MM.1S (cell line): ENCODE data around the gene PPP3R1.

Experiments used
- DNase-seq: peaks from one replicate; pipeline ENCODE4 v3.0.0-alpha.2; 2015
- H2AFZ ChIP-seq: fragments of 300-600 bp; sonication (generic); 2 replicates; pipeline ENCODE4 v1.6.0; 2016; ENCODE audit warnings: antibody characterized with exemption, low read length
- H3F3A ChIP-seq: fragments of 300-600 bp; sonication (generic); 2 replicates; pipeline ENCODE4 v1.6.1; 2016; ENCODE audit warnings: mild to moderate bottlenecking, antibody characterized with exemption, low read length, moderate library complexity, mixed read lengths; ENCODE audit not compliant: insufficient read depth
- H3K27ac ChIP-seq: fragments of 300-600 bp; sonication (generic); 2 replicates; pipeline ENCODE4 v1.5.1; 2016; ENCODE audit warnings: mild to moderate bottlenecking, low read length
- H3K27me3 ChIP-seq: fragments of 300-600 bp; sonication (generic); replicated peaks from 2 replicates; pipeline ENCODE4 v1.6.0; 2016; ENCODE audit warnings: low read length; ENCODE audit not compliant: insufficient read depth
- H3K36me3 ChIP-seq: fragments of 300-600 bp; sonication (generic); replicated peaks from 2 replicates; pipeline ENCODE4 v1.6.1; 2016; ENCODE audit warnings: mild to moderate bottlenecking, low read length, mixed read lengths; ENCODE audit not compliant: insufficient read depth
- H3K4me1 ChIP-seq: fragments of 300-600 bp; sonication (generic); 2 replicates; pipeline ENCODE4 v1.6.1; 2016; ENCODE audit warnings: low read length, mixed read lengths
- H3K4me2 ChIP-seq: fragments of 300-600 bp; sonication (generic); 2 replicates; pipeline ENCODE4 v1.6.0; 2016; ENCODE audit warnings: low read depth, low read length
- H3K4me3 ChIP-seq: fragments of 300-600 bp; sonication (generic); 2 replicates; pipeline ENCODE4 v1.5.1; 2016; ENCODE audit warnings: low read length, mixed read lengths
- H3K79me2 ChIP-seq: fragments of 300-600 bp; sonication (generic); 2 replicates; pipeline ENCODE4 v1.6.1; 2016; ENCODE audit warnings: mixed run types, low read length, mixed read lengths
- H3K9ac ChIP-seq: fragments of 300-600 bp; sonication (generic); 2 replicates; pipeline ENCODE4 v1.6.1; 2016; ENCODE audit warnings: low read length, mixed read lengths
- H3K9me2 ChIP-seq: fragments of 300-600 bp; sonication (generic); replicated peaks from 2 replicates; pipeline ENCODE4 v1.6.1; 2016; ENCODE audit warnings: mild to moderate bottlenecking, low read length, mixed read lengths; ENCODE audit not compliant: insufficient read depth
- H3K9me3 ChIP-seq: fragments of 300-600 bp; sonication (generic); replicated peaks from 2 replicates; pipeline ENCODE4 v1.6.1; 2016; ENCODE audit warnings: mild to moderate bottlenecking, low read length, mixed read lengths; ENCODE audit not compliant: insufficient read depth
- H4K20me1 ChIP-seq: fragments of 300-600 bp; sonication (generic); 2 replicates; pipeline ENCODE4 v1.6.1; 2016; ENCODE audit warnings: mild to moderate bottlenecking, low read length, moderate library complexity, mixed read lengths; ENCODE audit not compliant: insufficient read depth
- CTCF ChIP-seq: fragments of 300-600 bp; sonication (generic); IDR thresholded peaks from 2 replicates; pipeline ENCODE4 v1.5.1; 2016; ENCODE audit warnings: antibody characterized with exemption, low read length, mixed read lengths
- EZH2 ChIP-seq: fragments of 300-600 bp; sonication (generic); optimal IDR thresholded peaks from 2 replicates; pipeline ENCODE3; 2017; ENCODE audit warnings: low read depth, mild to moderate bottlenecking, antibody characterized with exemption, low read length, mixed read lengths
- EZH2phosphoT487 ChIP-seq: fragments of 300-600 bp; sonication (generic); IDR thresholded peaks from 2 replicates; pipeline ENCODE4 v1.6.1; 2018; ENCODE audit warnings: antibody characterized with exemption, low read length

Gene PPP3R1

GRCh38 chr2:68163641-68164040, 88.7 kb downstream of the PPP3R1 start:
- H3K4me1 ChIP-seq: peaks cover 5% of the 10 kb centered on the region; the same call in 1 of the 2 replicates
- H3K36me3 ChIP-seq: peaks cover 6% of the 10 kb centered on the region; the same call in 1 of the 2 replicates
- H3K27ac ChIP-seq: no peak overlapping the region
- H3K9me3 ChIP-seq: no peaks in the 10 kb centered on the region
- peaks cover 29% of the 10 kb centered on the region for H3K79me2 ChIP-seq
- no peak for TF ChIP-seq CTCF
- no peak for TF ChIP-seq EZH2
- TF ChIP-seq EZH2phosphoT487: no peak
- H3K9me2 ChIP-seq: no peaks in the 10 kb centered on the region
- H3K4me2 ChIP-seq: no peak overlapping the region
- no peak overlapping the region for H3K9ac ChIP-seq
- H3K4me3 ChIP-seq: no peak overlapping the region
- no peaks in the 10 kb centered on the region for H3F3A ChIP-seq
- H3K27me3 ChIP-seq: no peaks in the 10 kb centered on the region
- H2AFZ ChIP-seq: no peak overlapping the region
- no peak for DNase-seq
- H4K20me1 ChIP-seq: no peaks in the 10 kb centered on the region

GRCh38 chr2:68158134-68158447, 94.2 kb downstream of the PPP3R1 start:
- no peaks in the 10 kb centered on the region for H3K9me2 ChIP-seq
- peak overlapping the region; percentile 74 for H2AFZ ChIP-seq
- no peak for DNase-seq
- H3K27me3 ChIP-seq: no peaks in the 10 kb centered on the region
- no peaks in the 10 kb centered on the region for H3K9me3 ChIP-seq
- TF ChIP-seq CTCF: no peak
- no peak for TF ChIP-seq EZH2phosphoT487
- TF ChIP-seq EZH2: no peak
- H3K4me3 ChIP-seq: peak overlapping the region; percentile 91
- H3K27ac ChIP-seq: peak overlapping the region; percentile 84
- peak overlapping the region; percentile 87 for H3K9ac ChIP-seq
- H3K4me2 ChIP-seq: peak overlapping the region; percentile 92
- peaks cover 6% of the 10 kb centered on the region; the same call in 1 of the 2 replicates for H3K36me3 ChIP-seq
- peaks cover 59% of the 10 kb centered on the region for H3K79me2 ChIP-seq
- H3F3A ChIP-seq: no peaks in the 10 kb centered on the region
- H3K4me1 ChIP-seq: peaks cover 14% of the 10 kb centered on the region
- no peaks in the 10 kb centered on the region for H4K20me1 ChIP-seq

- Histone ChIP-seq H4K20me1 (no peaks in the 10 kb centered on the region), H3K4me3 (peak within 1 kb of the TSS; percentile 91), H3K9me2 (no peaks in the 10 kb centered on the region), H3K4me2 (peak within 1 kb of the TSS; percentile 92), H3K4me1 (peaks cover 14% of the 10 kb centered on the region), H2AFZ (peak within 1 kb of the TSS; percentile 84), H3K79me2 (peaks cover 59% of the 10 kb centered on the region), H3K9me3 (no peaks in the 10 kb centered on the region), H3K9ac (peak within 1 kb of the TSS; percentile 87), H3K27me3 (no peaks in the 10 kb centered on the region), H3K36me3 (peaks cover 6% of the 10 kb centered on the region; the same call in 1 of the 2 replicates), H3F3A (no peaks in the 10 kb centered on the region), H3K27ac (peak within 1 kb of the TSS; percentile 84)
- DNase-seq: peak; percentile 95
- TF ChIP-seq CTCF (no peak; the same call in 1 of the 2 replicates), EZH2 (no peak), EZH2phosphoT487 (no peak)
These were observed 94.8 kb downstream of the PPP3R1 start, which contains the start of gene PNO1 for GRCh38 chr2:68157402-68158133. Gene PNO1 (plus strand): TSS chr2:68157888. CDS start chr2:68157935, 47 bp downstream.
